ENCODE results near the gene RASL12.
"Not testable (repeated sequence)": the region's sequence is repeated elsewhere in the genome, so short reads cannot be mapped to it uniquely, and the experiment has no call there.

The RASL12 gene

GRCh38 chr15:65067645-65068402 lies at the start of gene RASL12:
Gene RASL12 (minus strand): TSS chr15:65067991. CDS start chr15:65067835, 156 bp downstream.
- Mint-ChIP-seq H3K9me3 (no peaks in the 10 kb centered on the region), H3K36me3 (ENCODE audit: insufficient read depth) (no peaks in the 10 kb centered on the region), H3K4me1 (peaks cover 6% of the 10 kb centered on the region), H3K27me3 (peaks cover 51% of the 10 kb centered on the region), H3K4me3 (peak within 1 kb of the TSS; percentile 50), H3K27ac (ENCODE audit: low read depth) (no peak within 1 kb of the TSS)
- ATAC-seq (replicated peaks; ENCODE audit: extremely low read depth, poor library complexity, severe bottlenecking): no peak
- DNase-seq (ENCODE audit: low spot score in 2 of 2): no peak

GRCh38 chr15:65115542-65115941 lies 47.8 kb upstream of the RASL12 start:
- H3K4me3 Mint-ChIP-seq: no peak overlapping the region
- H3K9me3 Mint-ChIP-seq: no peaks in the 10 kb centered on the region
- ATAC-seq (replicated peaks; ENCODE audit: extremely low read depth, poor library complexity, severe bottlenecking) (no peak), DNase-seq (ENCODE audit: low spot score in 2 of 2) (no peak)
- H3K27me3 Mint-ChIP-seq: no peaks in the 10 kb centered on the region
- H3K36me3 Mint-ChIP-seq (ENCODE audit: insufficient read depth): peaks cover 46% of the 10 kb centered on the region
- H3K4me1 Mint-ChIP-seq: peaks cover 7% of the 10 kb centered on the region
- H3K27ac Mint-ChIP-seq (ENCODE audit: low read depth): no peak overlapping the region

- no peak within 1 kb of the TSS for H3K27ac Mint-ChIP-seq (ENCODE audit: low read depth)
- H3K9me3 Mint-ChIP-seq: no peaks in the 10 kb centered on the region
- H3K4me3 Mint-ChIP-seq: no peak within 1 kb of the TSS
- H3K36me3 Mint-ChIP-seq (ENCODE audit: insufficient read depth): peaks cover 46% of the 10 kb centered on the region
- DNase-seq (ENCODE audit: low spot score in 2 of 2) (no peak), ATAC-seq (replicated peaks; ENCODE audit: extremely low read depth, poor library complexity, severe bottlenecking) (no peak)
- H3K27me3 Mint-ChIP-seq: no peaks in the 10 kb centered on the region
- peaks cover 7% of the 10 kb centered on the region for H3K4me1 Mint-ChIP-seq
Observed at GRCh38 chr15:65115086-65115485, 47.3 kb upstream of the RASL12 start, which contains the start of gene UBAP1L. Gene UBAP1L (minus strand): TSS chr15:65115200. CDS start chr15:65106215, 8,985 bp downstream.

GRCh38 chr15:65110676-65111292 lies 43.0 kb upstream of the RASL12 start:
- no peak for DNase-seq (ENCODE audit: low spot score in 2 of 2)
- ATAC-seq (replicated peaks; ENCODE audit: extremely low read depth, poor library complexity, severe bottlenecking): no peak
- H3K36me3 Mint-ChIP-seq (ENCODE audit: insufficient read depth): peaks cover 27% of the 10 kb centered on the region
- H3K9me3 Mint-ChIP-seq: no peaks in the 10 kb centered on the region
- H3K27ac Mint-ChIP-seq (ENCODE audit: low read depth): no peak overlapping the region
- H3K4me1 Mint-ChIP-seq: no peaks in the 10 kb centered on the region
- H3K4me3 Mint-ChIP-seq: no peak overlapping the region
- H3K27me3 Mint-ChIP-seq: no peaks in the 10 kb centered on the region

- ATAC-seq (replicated peaks; ENCODE audit: extremely low read depth, poor library complexity, severe bottlenecking): no peak
- no peak overlapping the region for H3K27ac Mint-ChIP-seq (ENCODE audit: low read depth)
- H3K36me3 Mint-ChIP-seq (ENCODE audit: insufficient read depth): peaks cover 32% of the 10 kb centered on the region
- H3K4me1 Mint-ChIP-seq: peaks cover 8% of the 10 kb centered on the region
- no peak for DNase-seq (ENCODE audit: low spot score in 2 of 2)
- H3K4me3 Mint-ChIP-seq: no peak overlapping the region
- H3K27me3 Mint-ChIP-seq: no peaks in the 10 kb centered on the region
- no peaks in the 10 kb centered on the region for H3K9me3 Mint-ChIP-seq
Observed at GRCh38 chr15:65106011-65106590, 38.3 kb upstream of the RASL12 start.

- no peak for DNase-seq (ENCODE audit: low spot score in 2 of 2)
- Mint-ChIP-seq H3K27ac (ENCODE audit: low read depth) (no peak overlapping the region), H3K4me3 (no peak overlapping the region), H3K36me3 (ENCODE audit: insufficient read depth) (peaks cover 32% of the 10 kb centered on the region), H3K4me1 (peaks cover 8% of the 10 kb centered on the region), H3K27me3 (no peaks in the 10 kb centered on the region), H3K9me3 (no peaks in the 10 kb centered on the region)
- no peak for ATAC-seq (replicated peaks; ENCODE audit: extremely low read depth, poor library complexity, severe bottlenecking)
Observed at GRCh38 chr15:65105038-65105437, 37.2 kb upstream of the RASL12 start.

- no peak for ATAC-seq (replicated peaks; ENCODE audit: extremely low read depth, poor library complexity, severe bottlenecking)
- Mint-ChIP-seq H3K4me3 (no peak overlapping the region), H3K27ac (ENCODE audit: low read depth) (no peak overlapping the region), H3K27me3 (no peaks in the 10 kb centered on the region), H3K4me1 (peaks cover 8% of the 10 kb centered on the region), H3K36me3 (ENCODE audit: insufficient read depth) (peaks cover 37% of the 10 kb centered on the region), H3K9me3 (no peaks in the 10 kb centered on the region)
- no peak for DNase-seq (ENCODE audit: low spot score in 2 of 2)
Observed at GRCh38 chr15:65102912-65103311, 35.1 kb upstream of the RASL12 start.

- no peak for DNase-seq (ENCODE audit: low spot score in 2 of 2)
- no peaks in the 10 kb centered on the region for H3K9me3 Mint-ChIP-seq
- ATAC-seq (replicated peaks; ENCODE audit: extremely low read depth, poor library complexity, severe bottlenecking): no peak
- H3K4me3 Mint-ChIP-seq: no peak overlapping the region
- H3K36me3 Mint-ChIP-seq (ENCODE audit: insufficient read depth): peaks cover 39% of the 10 kb centered on the region
- H3K4me1 Mint-ChIP-seq: peaks cover 8% of the 10 kb centered on the region
- H3K27me3 Mint-ChIP-seq: no peaks in the 10 kb centered on the region
- no peak overlapping the region for H3K27ac Mint-ChIP-seq (ENCODE audit: low read depth)
Observed at GRCh38 chr15:65101891-65102708, 34.3 kb upstream of the RASL12 start.

GRCh38 chr15:65101411-65101890 lies 33.7 kb upstream of the RASL12 start:
- Mint-ChIP-seq H3K4me1 (peaks cover 8% of the 10 kb centered on the region), H3K4me3 (no peak overlapping the region), H3K36me3 (ENCODE audit: insufficient read depth) (peaks cover 38% of the 10 kb centered on the region), H3K27ac (ENCODE audit: low read depth) (no peak overlapping the region), H3K27me3 (no peaks in the 10 kb centered on the region), H3K9me3 (no peaks in the 10 kb centered on the region)
- no peak for ATAC-seq (replicated peaks; ENCODE audit: extremely low read depth, poor library complexity, severe bottlenecking)
- no peak for DNase-seq (ENCODE audit: low spot score in 2 of 2)

- Mint-ChIP-seq H3K4me3 (no peak overlapping the region), H3K36me3 (ENCODE audit: insufficient read depth) (peaks cover 32% of the 10 kb centered on the region), H3K27me3 (no peaks in the 10 kb centered on the region), H3K9me3 (no peaks in the 10 kb centered on the region), H3K27ac (ENCODE audit: low read depth) (no peak overlapping the region), H3K4me1 (peaks cover 8% of the 10 kb centered on the region)
- ATAC-seq (replicated peaks; ENCODE audit: extremely low read depth, poor library complexity, severe bottlenecking) (no peak), DNase-seq (ENCODE audit: low spot score in 2 of 2) (no peak)
Observed at GRCh38 chr15:65100442-65100841, 32.7 kb upstream of the RASL12 start.

GRCh38 chr15:65099801-65100200 lies 32.0 kb upstream of the RASL12 start:
- H3K9me3 Mint-ChIP-seq; H3K4me1 Mint-ChIP-seq; H3K4me3 Mint-ChIP-seq; ATAC-seq (replicated peaks; ENCODE audit: extremely low read depth, poor library complexity, severe bottlenecking); H3K27me3 Mint-ChIP-seq; H3K27ac Mint-ChIP-seq (ENCODE audit: low read depth); DNase-seq (ENCODE audit: low spot score in 2 of 2): not testable (repeated sequence)
- peaks cover 26% of the 10 kb centered on the region for H3K36me3 Mint-ChIP-seq (ENCODE audit: insufficient read depth)

- DNase-seq (ENCODE audit: low spot score in 2 of 2): no peak
- H3K27ac Mint-ChIP-seq (ENCODE audit: low read depth): no peak overlapping the region
- H3K9me3 Mint-ChIP-seq: no peaks in the 10 kb centered on the region
- peaks cover 27% of the 10 kb centered on the region for H3K36me3 Mint-ChIP-seq (ENCODE audit: insufficient read depth)
- H3K27me3 Mint-ChIP-seq: no peaks in the 10 kb centered on the region
- H3K4me1 Mint-ChIP-seq: peaks cover 8% of the 10 kb centered on the region
- ATAC-seq (replicated peaks; ENCODE audit: extremely low read depth, poor library complexity, severe bottlenecking): no peak
- no peak overlapping the region for H3K4me3 Mint-ChIP-seq
Observed at GRCh38 chr15:65099336-65099735, 31.5 kb upstream of the RASL12 start.

Measured in central memory CD8-positive, alpha-beta T cell (primary cell).